Measurements from ENCODE around the gene KCNN3.

KCNN3 gene

DNA sequence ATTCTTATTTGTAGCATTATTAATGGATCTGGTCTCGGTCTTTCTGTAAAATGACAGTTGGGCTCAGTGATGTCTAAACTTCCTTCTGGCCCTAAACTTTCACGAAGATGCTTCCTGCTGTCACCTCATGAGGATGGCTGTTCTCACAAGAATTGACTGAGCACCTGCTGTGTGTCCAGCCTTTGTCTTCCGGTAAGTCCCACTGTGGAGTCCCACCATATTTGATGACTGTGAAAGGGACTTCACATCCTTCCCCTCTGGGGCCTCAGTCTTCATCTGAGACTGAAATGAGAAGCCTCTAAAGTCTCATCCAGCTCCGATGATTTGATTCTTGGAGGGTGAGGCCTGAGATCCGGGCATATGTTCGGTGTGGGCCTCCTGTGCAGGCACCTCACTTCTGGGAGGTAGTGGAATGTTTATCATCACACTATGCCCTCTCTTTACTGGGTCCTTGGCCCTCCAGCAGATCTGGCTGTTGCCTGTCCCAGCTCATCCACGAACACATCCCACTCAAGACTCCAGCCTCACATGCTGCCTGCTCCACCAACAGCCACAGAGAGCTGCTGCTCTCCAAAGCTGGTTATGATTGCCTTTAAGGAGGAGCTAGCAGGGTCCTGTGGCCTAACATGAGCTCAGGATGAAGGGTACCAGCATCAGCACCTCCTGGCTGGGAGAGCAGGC lies 95.8 kb downstream of the KCNN3 start:
- Histone ChIP-seq H3K27me3 (replicated peaks; ENCODE audit: insufficient read depth, low read length) (no peaks in the 10 kb centered on the region), H3K27ac (ENCODE audit: low read length) (no peak overlapping the region)

DNA sequence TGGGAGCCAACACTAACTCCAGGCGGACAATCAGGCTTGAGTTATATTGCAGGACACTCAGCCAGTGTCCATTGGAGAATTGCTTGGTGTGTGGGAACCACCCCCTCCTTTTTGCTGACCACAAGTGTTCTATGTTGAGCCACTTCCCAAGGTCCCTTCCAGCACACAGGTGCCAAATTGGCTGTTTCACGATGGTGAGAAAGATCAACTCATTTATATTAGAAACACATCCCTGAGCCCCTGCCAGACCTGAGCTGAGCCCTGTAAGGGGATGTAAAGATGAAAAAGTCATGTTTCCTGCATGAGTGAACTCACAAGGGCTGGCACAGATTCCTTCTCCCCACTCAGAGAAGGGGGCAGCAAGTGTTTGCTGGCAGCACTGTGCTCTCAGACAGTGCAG lies 96.5 kb downstream of the KCNN3 start:
- H3K4me2 ChIP-seq (ENCODE audit: low read depth, low read length) = no peak overlapping the region
- TF ChIP-seq EZH2phosphoT487 (IDR thresholded peaks at IDR 0.05; ENCODE audit: low read length) (no peak), EZH2 (optimal IDR thresholded peaks at IDR 0.05; ENCODE audit: low read depth, low read length) (no peak)
- TF ChIP-seq, protein P1, sequence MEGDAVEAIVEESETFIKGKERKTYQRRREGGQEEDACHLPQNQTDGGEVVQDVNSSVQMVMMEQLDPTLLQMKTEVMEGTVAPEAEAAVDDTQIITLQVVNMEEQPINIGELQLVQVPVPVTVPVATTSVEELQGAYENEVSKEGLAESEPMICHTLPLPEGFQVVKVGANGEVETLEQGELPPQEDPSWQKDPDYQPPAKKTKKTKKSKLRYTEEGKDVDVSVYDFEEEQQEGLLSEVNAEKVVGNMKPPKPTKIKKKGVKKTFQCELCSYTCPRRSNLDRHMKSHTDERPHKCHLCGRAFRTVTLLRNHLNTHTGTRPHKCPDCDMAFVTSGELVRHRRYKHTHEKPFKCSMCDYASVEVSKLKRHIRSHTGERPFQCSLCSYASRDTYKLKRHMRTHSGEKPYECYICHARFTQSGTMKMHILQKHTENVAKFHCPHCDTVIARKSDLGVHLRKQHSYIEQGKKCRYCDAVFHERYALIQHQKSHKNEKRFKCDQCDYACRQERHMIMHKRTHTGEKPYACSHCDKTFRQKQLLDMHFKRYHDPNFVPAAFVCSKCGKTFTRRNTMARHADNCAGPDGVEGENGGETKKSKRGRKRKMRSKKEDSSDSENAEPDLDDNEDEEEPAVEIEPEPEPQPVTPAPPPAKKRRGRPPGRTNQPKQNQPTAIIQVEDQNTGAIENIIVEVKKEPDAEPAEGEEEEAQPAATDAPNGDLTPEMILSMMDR (IDR thresholded peaks at IDR 0.05; ENCODE audit: low read length) = no peak

More for the DNA sequence above, 95.8 kb downstream of the KCNN3 start:
- DNase-seq = no peak
- Histone ChIP-seq H3K4me3 (ENCODE audit: low read length) (no peak overlapping the region), H4K20me1 (ENCODE audit: insufficient read depth, low read length) (no peaks in the 10 kb centered on the region), H3K4me2 (ENCODE audit: low read depth, low read length) (no peak overlapping the region), H3F3A (ENCODE audit: insufficient read depth, low read length) (no peaks in the 10 kb centered on the region), H2AFZ (ENCODE audit: low read length) (no peak overlapping the region), H3K79me2 (ENCODE audit: low read length) (0 out of 2 replicates have a peak, but pooled peaks cover 2% of the 10 kb centered on the region), H3K9me2 (replicated peaks; ENCODE audit: insufficient read depth, low read length) (no peaks in the 10 kb centered on the region), H3K9me3 (replicated peaks; ENCODE audit: insufficient read depth, low read length) (no peaks in the 10 kb centered on the region), H3K9ac (ENCODE audit: low read length) (no peak overlapping the region), H3K4me1 (ENCODE audit: low read length) (peaks cover 8% of the 10 kb centered on the region), H3K36me3 (replicated peaks; ENCODE audit: insufficient read depth, low read length) (no peaks in the 10 kb centered on the region)
- TF ChIP-seq, protein P1 (IDR thresholded peaks at IDR 0.05; ENCODE audit: low read length) = no peak

DNA sequence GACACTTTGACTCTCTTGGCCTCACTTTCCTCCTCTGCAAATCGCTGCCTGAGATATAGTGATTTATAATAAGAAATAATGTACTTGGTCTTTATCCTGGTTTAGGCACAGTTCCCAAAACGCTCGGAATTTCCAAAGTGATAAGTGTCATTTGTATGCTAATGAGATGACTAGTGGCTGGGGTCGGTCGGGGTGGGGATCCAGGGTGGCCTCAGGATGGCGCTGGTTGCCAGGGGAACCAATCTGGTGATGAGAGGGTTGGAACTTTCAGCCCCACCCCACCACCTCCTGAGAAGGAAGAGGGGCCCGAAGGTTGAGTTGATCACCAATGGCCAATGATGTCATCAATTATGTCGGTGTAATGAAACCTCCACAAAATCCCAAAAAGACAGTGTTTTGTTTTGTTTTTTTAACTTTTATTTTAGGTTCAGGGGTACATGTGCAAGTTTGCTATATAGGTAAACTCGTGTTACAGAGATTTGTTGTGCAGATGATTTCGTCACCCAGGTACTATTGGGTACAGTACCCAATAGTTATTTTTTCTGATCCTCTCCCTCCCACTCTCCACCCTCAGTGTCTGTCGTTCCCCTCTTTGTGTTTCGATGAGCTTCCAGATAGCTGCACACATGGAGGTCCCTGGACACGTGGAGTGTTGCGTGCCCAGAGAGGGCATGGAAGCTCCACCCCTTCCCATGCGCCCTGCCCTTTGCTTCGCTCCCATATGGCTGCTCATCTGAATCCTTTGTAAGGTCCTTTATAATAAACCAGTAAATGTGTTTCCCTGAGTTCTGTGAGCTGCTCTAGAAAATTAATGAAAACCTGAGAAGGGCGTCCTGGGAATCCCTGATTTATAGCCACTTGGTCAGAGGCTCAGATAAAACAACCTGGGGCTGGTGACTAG lies 97.2 kb downstream of the KCNN3 start:
- no peaks in the 10 kb centered on the region for H3K27me3 ChIP-seq (replicated peaks; ENCODE audit: insufficient read depth, low read length)
- no peak overlapping the region for H2AFZ ChIP-seq (ENCODE audit: low read length)
- no peaks in the 10 kb centered on the region for H4K20me1 ChIP-seq (ENCODE audit: insufficient read depth, low read length)
- no peak overlapping the region for H3K4me2 ChIP-seq (ENCODE audit: low read depth, low read length)
- H3F3A ChIP-seq (ENCODE audit: insufficient read depth, low read length) = no peaks in the 10 kb centered on the region
- no peak for DNase-seq
- H3K79me2 ChIP-seq (ENCODE audit: low read length) = no peaks in the 10 kb centered on the region
- no peaks in the 10 kb centered on the region for H3K9me2 ChIP-seq (replicated peaks; ENCODE audit: insufficient read depth, low read length)
- H3K27ac ChIP-seq (ENCODE audit: low read length) = no peak overlapping the region
- no peak for TF ChIP-seq EZH2phosphoT487 (IDR thresholded peaks at IDR 0.05; ENCODE audit: low read length)
- TF ChIP-seq, protein P1 (IDR thresholded peaks at IDR 0.05; ENCODE audit: low read length) = 0 out of 2 replicates have a peak, but pooled peaks have one; percentile 18
- H3K9me3 ChIP-seq (replicated peaks; ENCODE audit: insufficient read depth, low read length) = no peaks in the 10 kb centered on the region
- H3K9ac ChIP-seq (ENCODE audit: low read length) = no peak overlapping the region
- H3K36me3 ChIP-seq (replicated peaks; ENCODE audit: insufficient read depth, low read length) = no peaks in the 10 kb centered on the region
- H3K4me1 ChIP-seq (ENCODE audit: low read length) = peaks cover 8% of the 10 kb centered on the region
- H3K4me3 ChIP-seq (ENCODE audit: low read length) = no peak overlapping the region

More for the DNA sequence above, 96.5 kb downstream of the KCNN3 start:
- no peaks in the 10 kb centered on the region for H3K9me2 ChIP-seq (replicated peaks; ENCODE audit: insufficient read depth, low read length)
- H3F3A ChIP-seq (ENCODE audit: insufficient read depth, low read length) = no peaks in the 10 kb centered on the region
- no peak overlapping the region for H3K9ac ChIP-seq (ENCODE audit: low read length)
- H3K27me3 ChIP-seq (replicated peaks; ENCODE audit: insufficient read depth, low read length) = no peaks in the 10 kb centered on the region
- H3K79me2 ChIP-seq (ENCODE audit: low read length) = no peaks in the 10 kb centered on the region
- H2AFZ ChIP-seq (ENCODE audit: low read length) = no peak overlapping the region
- no peaks in the 10 kb centered on the region for H3K9me3 ChIP-seq (replicated peaks; ENCODE audit: insufficient read depth, low read length)
- no peaks in the 10 kb centered on the region for H3K36me3 ChIP-seq (replicated peaks; ENCODE audit: insufficient read depth, low read length)
- H3K27ac ChIP-seq (ENCODE audit: low read length) = no peak overlapping the region
- no peak for DNase-seq
- no peak overlapping the region for H3K4me3 ChIP-seq (ENCODE audit: low read length)
- no peaks in the 10 kb centered on the region for H4K20me1 ChIP-seq (ENCODE audit: insufficient read depth, low read length)
- peaks cover 8% of the 10 kb centered on the region for H3K4me1 ChIP-seq (ENCODE audit: low read length)
